ENCODE measurements around the gene WDR7.

Gene WDR7

GRCh38 chr18:56953428-56954198, 302.5 kb downstream of the WDR7 start:
- DNase-seq = no peak

DNA sequence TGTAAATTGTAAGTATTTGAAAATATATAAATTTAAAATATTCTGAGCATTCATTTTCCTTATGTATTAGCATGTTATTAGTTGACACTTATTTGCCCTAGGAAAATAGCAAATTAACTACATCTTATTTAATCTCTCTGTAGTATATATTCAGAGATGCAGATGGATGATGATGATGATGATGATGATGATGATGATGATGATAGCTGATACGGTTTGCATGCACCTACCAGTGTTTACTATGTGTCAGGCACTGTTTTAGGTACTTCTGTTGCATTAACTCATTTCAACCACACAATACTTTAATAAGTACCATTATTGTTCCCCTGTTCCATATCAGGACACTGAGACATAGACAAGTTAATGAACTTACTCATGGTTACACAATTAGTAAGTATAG, 304.3 kb downstream of the WDR7 start:
- no peak for DNase-seq

- DNase-seq = no peak
Observed at GRCh38 chr18:56959120-56959519, 308.0 kb downstream of the WDR7 start.

DNA sequence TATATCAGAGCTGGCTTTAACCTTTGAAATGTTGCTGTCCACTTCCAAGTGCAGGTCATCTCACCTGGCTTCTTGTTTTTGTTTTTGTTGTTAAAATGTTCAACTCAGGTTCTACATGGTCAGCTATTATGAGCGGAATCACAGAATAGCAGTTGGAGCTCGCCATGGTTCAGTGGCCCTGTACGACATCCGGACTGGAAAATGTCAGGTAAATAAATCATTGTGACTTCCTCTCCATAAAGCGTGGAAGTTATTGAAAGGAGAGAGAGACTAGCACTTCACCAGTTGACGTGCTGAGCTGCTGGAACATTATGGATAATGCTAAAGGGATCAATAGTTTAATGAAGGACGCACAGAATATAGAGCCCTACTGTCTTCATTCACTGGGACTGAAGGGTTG, 311.2 kb downstream of the WDR7 start:
- no peak for DNase-seq

DNA sequence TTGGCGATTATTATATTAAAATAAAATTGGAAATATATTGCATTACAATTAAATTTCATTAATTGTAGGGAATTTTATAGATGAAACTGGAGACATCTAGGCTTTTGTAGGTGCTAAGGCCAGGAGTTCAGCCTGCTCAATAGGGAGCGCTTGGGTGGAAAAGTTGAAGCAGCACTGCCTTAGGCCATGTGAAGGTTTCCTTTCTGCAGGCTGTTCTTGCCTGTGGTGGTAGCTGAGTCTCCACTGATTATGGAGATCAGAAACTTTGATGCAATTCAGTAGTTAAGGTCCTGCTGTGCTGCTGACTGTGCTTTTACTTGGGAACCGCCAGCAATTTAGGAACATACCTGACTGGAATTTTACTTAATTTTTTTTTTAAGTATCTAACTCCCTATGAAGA, 315.9 kb downstream of the WDR7 start:
- DNase-seq = no peak

DNA sequence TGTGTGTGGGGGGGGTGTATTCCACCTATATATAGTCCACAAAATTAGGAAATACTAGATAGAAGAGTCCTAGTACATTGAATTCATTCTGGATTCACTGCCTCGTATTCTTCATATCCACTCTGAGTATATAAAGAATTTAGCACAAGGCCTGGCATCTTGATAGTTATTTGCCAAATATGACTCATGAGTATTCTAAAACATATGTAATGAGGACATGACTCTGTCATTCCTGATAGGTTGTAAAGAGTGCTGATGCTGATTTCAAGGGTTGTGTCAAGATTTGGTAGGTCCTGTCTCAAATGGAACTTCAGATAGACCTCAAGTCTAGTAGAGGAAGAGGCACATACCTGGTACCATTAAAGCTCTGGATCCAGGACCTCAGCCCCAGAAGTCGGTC, 322.3 kb downstream of the WDR7 start:
- no peak for DNase-seq

- no peak for DNase-seq
Observed at GRCh38 chr18:56974141-56974540, 323.0 kb downstream of the WDR7 start.

- DNase-seq = no peak
Observed at GRCh38 chr18:56975276-56975675, 324.1 kb downstream of the WDR7 start.

DNA sequence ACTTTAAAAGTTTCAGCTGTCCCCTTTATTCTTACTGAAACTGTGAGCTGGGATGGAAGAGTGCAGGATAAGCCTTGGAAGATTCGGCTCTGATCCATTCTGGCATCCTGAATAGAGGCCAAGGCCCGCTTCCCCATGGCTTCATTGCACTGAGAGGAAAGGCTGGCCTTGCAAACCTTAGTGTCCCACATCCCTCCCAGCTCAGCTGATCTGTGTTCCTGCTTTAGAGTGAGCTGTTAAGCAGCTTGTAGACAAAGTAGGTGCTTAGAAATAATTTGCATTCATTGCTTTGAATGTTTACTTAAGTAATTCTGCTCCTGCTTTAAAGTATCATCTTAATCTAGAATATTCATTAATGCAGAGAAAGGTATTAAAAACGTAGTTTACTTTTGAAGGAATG, 326.1 kb downstream of the WDR7 start:
- DNase-seq = no peak

DNA sequence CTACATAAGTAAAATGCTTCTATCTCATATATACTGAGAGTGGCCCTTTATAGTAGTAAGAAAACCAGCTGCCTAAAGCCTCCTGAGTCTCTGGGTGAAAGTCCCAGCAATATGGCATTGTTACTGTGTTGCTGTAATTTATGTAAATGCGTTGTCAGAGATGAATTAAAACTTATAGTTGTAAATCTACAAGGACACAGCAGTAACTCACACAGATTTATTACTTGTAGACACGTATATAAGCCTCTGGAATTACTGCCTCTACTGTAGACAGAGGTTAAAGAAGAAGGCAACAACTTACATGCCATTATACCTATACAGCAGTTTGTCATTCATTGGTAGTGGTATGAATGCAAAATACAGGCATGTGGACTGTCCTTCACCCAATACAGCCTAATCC, 326.6 kb downstream of the WDR7 start:
- no peak for DNase-seq

DNA sequence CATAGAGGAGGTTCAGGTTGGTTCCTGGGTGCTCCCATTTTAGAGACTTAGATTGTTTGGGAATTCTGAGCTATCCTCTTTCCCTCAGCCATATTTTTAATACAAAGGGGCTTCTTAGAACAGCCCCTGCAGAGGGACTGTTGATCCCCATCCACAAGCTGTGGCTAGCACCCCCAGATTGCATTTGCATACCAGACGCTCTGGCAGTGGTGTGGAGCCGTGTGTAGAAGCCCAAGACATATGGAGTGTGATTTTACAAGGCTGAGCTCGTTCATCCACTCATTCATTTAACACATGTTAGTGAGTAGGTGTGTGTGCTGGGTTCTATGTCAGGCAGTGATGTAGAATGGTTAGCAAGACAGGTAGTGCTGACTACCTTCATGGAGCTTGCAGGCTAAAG, 329.0 kb downstream of the WDR7 start:
- no peak for DNase-seq

DNA sequence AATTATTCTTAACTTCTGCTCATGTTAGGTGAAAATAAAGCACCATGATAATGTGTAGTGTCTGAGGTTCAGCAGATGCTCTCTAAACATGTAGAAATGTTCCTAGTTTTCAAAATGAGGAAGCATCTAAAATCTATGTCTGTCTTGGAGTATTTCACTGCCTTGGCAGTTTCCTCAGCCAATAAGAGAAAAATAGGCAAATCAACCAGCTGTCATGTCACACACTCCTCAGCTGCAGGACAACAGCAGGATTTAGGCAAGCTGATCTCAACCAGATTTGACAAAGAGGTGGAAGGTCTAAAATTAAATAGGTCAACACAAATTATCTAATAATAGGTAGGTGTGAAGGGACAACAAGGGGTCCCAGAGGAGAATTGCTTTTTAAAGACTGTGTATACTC, 331.6 kb downstream of the WDR7 start:
- no peak for DNase-seq

DNA sequence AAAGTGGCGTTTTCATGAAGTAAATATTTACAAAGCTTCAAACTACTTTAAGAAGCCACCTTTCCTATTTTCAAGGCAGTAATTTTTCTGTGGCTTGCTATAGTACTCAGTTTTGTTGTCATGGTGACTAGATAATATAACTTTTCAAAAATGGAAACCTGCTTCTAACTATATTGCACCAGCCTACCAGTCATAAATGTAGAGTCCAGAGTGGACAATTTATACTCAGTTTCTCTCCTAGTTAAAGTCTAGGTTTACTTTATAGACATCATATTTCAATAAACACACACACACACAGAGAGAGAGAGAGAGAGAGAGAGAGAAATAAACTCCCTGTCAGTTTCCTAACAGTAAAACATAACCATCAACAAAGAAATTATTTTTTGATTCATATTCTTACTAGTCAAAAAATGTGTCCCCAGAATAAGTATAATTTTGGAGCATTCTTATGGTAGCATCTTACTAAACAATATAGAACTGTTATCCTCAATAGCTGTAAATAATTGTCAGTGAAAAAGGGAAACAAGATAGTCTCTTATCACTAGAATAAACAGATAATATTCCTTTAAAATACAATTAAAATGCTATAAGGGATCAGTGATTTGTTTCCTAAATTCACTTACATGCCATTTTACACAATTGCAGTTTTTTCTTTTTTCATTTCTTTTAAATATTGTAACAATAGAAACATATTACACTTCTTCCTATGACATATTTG, 332.3 kb downstream of the WDR7 start:
- no peak for DNase-seq

DNA sequence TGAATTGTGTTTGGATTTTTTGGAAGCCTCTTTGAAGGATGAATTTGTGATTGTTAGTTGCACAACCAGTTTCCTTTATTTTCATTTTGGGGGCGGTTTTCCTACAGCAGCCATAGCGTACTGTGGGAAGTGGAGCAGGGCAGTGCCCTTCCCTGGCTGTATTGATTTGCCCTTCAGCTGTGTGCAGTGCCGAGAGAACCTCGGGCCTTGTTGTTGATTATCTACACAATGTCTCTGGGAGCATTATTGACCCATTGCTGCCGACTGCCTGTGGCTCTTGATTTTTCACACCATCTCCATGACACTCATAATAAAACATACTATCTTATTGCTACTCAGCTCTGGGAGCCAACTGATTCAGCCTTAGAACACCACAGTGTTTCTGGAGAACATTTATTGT, 333.6 kb downstream of the WDR7 start:
- DNase-seq = no peak

- no peak for DNase-seq
Observed at GRCh38 chr18:56986829-56987228, 335.7 kb downstream of the WDR7 start.

DNA sequence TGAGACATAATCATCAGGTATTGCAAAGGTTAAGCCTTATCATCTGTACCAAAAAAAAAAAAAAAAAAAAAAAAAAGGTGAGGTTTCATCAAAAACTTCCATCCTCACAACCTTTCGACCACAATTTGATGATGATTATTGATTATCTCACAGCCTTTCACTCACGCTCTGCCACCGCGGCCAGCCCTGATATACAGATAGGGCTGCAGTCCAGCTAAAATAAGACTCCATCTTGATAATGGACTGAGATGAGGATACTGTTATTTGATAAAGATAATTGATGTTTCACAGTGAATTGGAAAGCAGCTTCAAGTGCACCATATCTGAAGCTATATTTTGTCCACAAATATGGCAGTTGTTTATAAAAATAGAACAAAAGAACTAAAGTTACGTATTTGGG, 336.1 kb downstream of the WDR7 start:
- DNase-seq = no peak

DNA sequence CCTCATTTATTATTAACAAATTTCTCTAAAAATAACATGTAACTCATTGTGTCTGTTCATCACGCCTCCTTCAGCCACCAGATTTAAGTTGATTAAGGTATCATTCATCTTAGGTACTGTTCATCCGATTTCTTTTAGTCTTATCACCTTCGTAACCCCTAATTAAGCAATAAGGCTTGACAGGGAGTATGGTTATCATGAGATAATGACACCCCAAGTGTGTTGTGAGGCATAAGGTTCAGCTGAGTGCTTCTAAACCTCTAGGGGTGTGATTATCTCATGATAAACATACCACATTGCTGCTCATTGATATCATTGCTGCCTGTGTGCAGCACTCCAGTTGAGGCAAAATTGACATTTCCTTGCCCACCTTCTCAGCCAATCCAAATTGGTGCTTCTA, 336.9 kb downstream of the WDR7 start:
- DNase-seq = no peak

DNA sequence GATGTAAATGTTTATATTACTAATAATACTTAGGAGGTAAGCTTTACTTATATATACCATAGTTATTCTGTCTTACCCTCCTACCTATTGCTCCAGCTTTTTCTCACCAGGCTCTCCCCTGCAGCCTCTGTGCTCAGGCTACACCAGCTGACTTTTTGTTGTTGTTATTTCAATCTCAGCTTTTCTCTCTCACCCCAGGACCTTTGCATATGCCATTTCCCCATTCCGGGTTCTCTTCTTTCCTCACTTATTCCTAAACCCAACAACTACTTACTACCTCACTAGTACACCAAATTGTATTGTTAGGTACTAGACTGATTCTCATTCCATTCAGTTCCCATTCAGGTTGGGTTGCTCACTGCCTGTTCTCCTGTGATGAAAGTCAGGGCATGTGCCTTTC, 339.5 kb downstream of the WDR7 start:
- DNase-seq = no peak

- DNase-seq = no peak
Observed at GRCh38 chr18:56992777-56993176, 341.6 kb downstream of the WDR7 start.

DNA sequence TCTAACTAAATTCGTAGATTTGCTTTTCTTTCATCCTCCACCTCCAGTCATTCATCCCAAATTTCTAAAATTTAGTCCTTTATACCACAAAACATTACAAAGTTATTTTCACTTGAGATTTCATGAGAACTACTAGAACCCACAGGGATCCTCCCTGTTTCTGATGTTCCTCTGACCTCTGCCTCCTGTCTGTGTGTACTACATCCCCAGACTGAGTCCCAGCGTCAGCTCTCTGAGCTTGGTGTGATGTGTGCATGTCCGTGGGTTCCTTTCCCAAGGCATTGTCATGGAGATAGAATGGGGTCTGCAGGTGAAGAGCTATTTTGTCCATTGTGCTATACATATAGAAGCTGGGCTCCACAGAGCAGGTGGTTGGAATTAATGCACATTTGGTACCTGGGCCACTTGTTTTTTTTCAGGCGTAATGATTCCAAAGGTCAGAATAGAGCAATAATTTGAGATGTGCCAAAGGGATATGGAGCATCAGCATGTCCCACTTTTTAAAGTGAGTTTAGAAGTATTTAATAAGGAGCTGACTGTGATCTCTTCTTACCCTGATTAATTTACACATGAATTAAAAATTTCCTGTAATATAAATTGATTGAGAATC, 344.5 kb downstream of the WDR7 start:
- no peak for DNase-seq

DNA sequence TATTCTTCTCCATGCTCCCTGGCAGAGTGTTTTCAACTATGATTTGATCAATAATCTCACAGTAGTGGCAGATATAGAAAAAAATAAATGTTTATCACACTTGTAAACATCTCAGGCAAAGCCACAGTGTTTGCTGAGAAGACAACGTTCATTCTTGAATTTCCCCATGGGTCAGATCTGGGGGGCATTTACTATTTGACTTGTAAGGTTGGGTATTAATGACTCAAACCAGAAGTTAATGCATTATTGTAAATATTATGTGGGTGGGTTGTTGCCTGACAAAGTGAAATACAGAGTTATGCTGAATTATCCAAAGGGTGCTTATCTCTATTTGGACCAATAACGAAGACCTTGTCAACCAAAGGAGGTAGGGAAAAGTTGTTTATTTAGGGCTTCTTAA, 346.0 kb downstream of the WDR7 start:
- DNase-seq = no peak

- DNase-seq = no peak
Observed at GRCh38 chr18:56999823-57000222, 348.7 kb downstream of the WDR7 start.

- DNase-seq = no peak
Observed at GRCh38 chr18:57002627-57003026, 351.5 kb downstream of the WDR7 start.

DNA sequence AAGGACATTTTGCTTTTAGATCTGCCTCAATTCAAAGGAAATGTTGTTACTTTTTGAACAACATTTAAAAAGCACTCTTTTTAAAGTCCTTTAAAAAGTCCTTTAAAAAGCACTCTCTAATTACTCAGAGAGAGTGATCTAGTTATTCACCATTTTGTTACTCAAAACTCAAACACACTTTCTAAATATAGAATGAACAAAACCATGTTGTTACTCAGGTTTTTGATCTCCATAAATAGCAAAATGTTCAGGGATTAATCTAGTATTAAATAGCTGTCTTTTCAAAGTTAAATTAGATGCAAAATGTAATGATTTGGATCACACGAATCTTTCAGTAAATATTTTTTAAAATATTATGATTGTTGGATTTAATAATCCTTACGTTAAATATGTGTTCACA, 352.2 kb downstream of the WDR7 start:
- no peak for DNase-seq
